NCI-H524 (cell line): ENCODE data around the gene ACYP2.

Experiments used
- DNase-seq, 2 experiments: peaks; one replicate each; lab custom pipeline; 2025; lab: John Stamatoyannopoulos, UW

Gene ACYP2

DNA sequence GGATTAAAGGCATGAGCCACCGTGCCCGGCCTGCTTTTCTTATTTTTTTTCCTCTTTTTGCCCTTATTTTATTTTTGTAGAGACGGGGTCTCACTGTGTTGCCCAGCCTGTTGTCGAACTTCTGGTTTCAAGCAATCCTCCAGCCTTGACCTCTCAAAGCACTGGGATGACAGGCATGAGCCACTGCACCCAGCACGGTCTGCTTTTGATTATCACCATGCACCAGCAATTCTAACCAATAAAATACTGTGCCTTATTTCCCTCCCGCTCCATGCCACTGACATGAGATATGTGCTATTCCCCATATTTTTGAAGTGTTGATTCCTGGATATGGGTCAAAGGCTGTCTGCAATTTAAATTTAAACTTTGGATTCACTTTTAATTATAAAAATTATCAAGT lies 42.9 kb downstream of the ACYP2 start:
- DNase-seq: no peak

DNA sequence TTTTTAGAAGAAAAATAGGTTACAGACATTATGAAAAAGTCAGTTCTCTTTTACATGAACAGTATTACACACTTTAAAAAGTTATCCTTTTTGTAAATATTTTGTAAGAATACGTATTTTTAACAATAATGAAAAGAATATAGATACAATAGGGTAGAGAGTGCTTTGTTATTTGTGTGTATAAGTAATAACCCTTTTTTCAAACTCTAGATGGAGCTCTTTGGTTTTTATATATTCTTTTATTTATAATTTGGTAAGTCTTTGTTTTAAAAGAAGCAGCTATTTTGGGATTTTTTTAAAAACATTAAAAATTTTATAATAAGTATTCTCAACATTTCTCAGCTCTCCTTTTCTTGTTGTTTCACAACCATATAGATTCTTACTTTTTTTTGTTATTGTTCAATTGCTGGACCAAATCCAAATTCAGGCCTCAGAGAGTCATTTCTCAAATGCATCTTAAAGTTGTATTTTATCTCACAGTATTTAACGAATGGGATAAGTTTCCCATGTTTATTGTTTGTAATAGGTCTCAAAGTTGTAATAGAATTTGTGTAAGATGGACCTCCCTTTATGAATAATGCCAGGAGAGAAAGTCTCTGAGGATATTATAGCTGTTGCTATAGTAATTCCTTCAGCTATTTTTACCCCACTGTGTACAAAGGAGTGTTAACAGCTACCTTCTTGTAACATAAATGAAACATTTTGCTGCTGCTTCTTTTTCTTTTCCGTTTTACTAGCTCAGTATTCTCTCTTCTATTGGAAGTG lies 46.4 kb downstream of the ACYP2 start:
- no peak for DNase-seq

DNA sequence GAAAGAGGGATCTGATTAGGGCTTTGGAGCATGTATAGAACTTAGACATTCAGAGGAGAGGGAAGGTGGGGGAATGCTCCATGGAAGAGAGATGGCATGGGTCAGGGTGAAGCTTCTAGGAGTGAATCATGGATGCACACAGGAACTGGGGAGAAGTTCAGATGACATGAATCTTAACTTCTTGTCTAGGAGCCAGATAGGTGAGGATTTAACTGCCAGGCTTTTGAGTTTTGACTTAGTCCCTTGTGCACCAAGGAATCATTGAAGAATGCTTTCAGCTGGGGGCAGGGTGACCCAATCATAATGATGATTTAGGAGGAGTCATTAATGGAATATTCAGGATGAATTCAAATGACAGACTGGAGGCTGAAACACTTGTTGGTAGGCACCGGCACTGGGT lies 48.7 kb downstream of the ACYP2 start:
- DNase-seq: no peak

DNA sequence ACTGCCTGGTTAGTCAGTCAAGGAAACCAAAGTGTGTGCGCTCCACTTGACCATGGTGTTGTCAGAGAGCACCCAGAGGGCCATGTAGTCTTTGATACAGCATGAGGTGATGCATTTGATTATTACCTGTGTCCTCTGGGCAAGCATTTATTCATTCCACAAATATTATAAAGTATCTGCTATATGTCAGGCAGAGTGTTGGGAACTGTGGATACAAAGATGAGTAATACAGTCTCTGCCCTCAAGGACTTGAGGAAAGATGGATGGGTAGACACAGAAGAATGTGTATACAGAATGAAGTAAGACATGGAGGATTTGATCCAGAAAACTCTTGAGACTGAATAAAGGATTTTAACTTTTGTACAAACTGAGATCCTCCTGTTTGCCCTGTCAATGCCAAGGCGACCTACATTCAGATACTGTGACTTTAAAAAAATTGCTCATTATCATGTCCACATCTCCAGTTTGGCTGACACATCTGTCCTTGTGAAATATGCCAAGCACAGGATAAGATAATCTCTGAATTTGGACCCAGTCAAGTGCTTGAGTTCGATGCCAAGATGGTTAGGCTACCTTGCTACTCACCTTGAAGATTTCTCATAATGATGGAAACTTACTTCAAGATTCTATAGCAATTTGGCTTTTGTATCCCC lies 50.8 kb downstream of the ACYP2 start:
- DNase-seq: no peak

DNA sequence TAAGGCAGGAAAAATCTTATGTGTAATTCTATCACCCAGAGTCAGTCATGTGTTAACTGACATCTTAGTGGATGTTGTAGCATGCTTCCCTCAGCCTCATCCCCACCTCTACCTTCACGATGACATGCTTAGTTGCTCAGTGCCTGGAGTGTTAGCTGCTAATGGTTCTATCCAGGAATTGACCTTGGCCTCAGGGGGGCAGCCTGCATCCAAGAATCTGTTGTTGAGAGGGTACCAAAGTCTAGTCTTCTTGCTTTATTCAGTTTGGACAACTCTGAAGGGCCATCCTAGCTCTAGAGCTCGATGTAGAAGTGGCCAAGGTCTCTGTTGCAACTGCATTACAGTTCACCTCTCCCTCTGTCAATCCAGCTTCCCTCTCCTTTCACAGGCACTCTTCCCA lies 61.2 kb downstream of the ACYP2 start:
- peak; percentile 20 to 63 for DNase-seq

DNA sequence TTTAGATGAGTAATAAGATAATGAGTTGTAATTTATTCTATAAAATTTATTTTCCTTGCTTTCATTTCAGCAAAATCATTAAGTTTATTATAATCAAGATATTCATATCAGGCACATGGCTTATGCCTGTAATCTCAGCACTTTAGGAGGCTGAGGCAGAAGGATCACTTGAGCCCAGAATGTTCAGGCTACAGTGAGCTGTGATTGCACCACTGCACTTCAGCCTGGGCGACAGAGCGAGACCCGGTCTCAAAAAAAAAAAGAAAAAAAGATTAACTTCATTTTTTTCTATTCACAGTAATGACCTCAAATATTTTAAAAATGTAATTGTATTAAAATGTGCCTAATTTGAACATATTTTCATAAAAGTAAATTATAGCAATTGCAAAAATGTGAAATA lies 67.9 kb downstream of the ACYP2 start:
- DNase-seq: no peak

DNA sequence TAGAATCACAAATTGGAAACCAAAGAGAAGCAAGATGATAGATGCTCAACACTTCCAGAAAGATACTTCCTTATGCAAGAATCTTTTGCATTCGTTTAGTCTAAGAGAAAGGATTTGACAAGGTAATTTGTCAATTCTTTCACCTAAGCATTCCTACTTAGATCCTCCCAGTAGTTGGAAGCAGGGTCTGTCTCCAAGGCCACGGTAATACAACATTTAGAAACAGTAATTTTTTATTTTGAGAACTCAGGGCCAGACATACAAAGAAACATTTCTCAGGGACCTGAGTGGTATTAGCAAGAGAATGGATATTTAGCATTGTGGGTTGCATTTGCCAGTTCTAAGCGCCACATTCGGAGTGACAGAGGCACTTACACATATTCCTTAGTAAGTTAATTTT lies 68.6 kb downstream of the ACYP2 start:
- DNase-seq: no peak

DNA sequence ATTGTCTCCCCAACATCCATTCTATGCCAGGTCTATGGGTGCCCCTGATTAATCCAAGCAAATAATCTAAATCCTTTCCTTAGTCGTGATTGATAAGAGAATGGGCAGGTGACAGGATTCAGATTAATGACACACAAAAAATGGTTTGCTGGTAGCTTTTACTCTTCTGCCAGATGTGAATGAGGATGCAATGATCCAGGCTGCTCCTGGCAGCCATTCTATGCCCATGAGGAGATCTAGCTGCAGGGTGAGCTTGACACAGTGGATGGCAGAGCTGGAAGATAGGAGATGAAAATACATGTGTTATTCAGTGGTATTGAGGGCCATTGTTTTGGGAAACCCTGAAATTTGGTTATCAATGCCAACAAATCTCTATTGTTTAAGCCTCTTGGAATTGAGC lies 69.7 kb downstream of the ACYP2 start:
- DNase-seq: no peak

DNA sequence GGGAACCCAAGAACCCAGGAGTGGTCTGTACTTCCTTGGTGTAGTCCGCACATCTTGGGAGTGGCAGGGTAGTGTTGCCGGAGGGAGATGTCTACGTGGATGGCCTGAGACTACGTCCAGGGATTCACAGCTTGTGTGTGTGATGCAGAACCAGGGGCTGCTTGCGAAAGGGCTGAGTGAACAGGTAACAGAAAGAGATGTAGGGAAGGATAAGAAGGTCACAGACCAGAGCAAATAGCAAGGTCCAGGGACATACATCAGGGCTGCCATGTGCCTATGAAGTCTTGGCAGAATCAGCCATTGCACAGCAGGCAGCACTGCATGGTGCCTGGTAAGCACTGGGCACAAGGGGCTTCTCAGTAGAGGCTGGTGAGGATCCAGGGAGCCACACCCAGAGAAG lies 71.9 kb downstream of the ACYP2 start:
- no peak for DNase-seq

DNA sequence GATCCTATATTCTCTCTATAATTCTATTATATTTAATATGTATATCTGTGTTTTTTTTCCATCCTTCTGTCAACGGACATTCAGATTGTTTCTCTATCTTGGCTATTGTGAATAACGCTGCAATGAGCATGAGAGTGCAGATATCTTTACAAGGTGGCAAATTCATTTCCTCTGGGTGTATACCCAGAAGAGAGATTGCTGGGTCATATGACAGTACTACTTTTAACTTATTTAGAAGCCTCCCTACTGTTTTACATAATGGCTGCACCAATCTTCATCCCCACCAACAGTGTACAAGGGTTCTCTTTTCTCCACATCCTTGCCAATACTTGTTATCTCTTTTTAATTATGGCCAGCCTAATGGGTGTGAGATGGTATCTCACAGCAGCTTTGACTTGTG lies 74.1 kb downstream of the ACYP2 start:
- DNase-seq: no peak

DNA sequence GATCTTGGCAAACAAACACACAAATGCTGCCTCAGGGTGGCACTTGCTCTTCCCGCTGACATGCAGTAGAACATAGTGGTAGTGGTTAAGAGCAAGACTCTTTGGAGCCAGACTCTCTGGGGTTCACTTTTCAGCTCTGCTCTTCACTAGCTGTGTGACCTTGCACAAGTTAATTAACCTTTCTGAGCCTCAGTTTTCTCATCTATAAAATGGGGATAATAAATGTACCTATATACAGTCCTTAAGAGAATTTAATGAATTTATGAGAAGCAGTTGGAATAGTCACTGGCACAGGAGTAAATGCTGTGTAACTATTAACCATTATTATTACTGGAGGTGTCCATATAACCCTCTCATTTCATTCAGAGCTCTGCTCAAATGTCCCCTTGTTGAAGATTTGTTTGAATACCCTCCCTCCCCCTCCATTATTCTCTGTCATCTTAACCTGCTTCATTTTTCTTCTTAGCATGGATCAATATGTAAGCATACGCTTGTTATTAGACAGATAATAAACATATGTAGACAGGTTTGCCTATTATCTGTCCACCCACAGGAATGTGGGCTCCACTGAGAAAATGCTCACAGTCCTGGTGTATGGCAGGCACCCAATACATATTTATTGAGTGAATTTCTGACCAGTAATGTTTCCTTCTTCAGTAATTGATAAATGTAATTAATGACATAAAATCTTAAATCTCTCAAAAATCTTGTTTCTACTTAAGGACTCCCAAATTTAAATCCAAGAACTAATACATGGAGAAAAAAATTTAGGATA lies 76.1 kb downstream of the ACYP2 start:
- no peak for DNase-seq

DNA sequence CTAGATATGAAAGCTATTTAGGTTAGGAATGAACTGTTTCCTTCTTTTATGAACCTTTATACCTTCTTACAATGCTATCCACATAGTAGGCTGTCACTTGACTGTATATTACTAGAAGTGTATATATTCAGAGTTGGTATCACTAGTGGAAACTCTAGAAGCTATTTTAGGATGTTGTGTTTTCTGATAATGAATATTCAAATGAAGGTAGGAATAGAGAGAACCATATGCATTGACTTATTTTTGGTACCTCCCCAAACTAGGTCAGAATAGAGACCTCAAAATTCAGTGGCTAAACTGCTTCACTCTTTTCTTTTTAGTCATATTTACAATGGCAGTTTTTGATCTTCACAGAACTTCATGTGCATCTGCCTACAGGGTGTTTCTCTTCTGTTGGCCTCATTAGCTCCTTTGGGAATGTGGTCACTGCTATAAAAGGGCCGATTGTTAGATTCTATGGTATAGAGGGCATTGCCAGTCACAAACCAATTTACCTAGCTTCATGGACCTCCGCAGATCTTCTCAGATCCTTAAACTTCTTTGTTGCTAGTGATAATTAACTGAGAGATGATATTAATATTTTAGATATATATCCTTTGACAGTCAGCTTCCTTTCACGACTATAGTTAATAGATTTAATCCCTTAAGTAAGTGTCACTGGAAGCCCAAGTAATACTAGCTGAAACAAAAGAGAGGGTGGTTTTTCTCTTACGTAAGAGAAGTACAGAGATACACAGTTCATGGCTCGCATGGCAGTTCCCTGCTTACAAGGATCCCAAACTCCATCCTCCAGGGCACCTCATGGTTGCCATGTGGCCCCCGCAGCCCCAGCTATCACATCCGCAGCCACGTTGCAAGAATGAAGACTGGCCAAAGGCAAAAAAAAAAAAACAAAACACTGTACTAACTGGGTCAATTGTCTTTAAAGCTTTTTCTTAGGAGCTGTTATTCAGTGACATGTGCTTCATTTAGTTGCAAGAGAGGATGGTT lies 79.6 kb downstream of the ACYP2 start:
- no peak for DNase-seq

DNA sequence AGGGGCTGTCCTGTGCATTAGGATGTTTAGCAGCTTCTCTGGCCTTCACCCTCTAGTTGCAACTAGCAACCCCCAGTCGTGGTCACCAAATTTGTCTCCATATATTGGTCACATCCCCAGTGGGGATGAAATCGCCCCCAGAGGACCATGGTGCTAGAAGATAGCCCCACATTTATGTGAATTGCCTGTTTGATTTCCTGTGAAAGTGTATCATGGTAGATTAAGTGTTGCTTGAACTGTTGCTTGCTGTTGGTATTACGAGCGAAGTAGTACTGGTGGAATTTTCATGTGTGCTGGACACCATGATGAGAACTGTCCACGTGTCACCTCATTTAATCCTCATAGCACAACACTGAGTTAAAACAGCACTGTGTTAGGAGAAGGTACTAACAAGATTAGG lies 81.2 kb downstream of the ACYP2 start:
- DNase-seq: no peak

- DNase-seq: no peak
These were observed 89.1 kb downstream of the ACYP2 start for GRCh38 chr2:54204476-54204875.

GRCh38 chr2:54206596-54206995 lies 91.2 kb downstream of the ACYP2 start:
- DNase-seq: peak; percentile 23 to 59

DNA sequence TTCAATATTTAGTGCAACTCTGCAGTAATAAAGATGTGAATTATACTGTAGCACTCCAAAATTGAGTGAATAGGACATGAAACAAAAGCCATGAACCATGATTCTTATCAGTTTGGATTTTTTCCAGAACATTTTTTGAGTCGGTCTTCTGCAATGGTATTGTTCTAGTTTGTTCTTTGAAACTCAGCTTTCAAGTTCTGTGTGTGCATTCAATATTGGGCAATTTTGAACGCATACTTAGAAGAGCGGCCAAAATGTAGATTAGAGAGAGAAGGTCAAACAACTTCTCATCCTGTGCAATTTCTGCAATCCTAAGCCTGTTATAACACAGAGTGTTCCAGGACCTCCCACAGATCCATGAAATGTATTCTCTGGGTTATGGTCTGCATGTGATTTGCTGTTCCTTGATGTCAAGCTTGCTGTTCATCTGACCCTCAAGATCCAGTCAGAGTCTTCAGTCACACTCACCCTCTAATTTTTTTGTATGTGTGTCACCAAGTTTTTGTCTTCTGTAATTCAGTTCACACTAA lies 92.3 kb downstream of the ACYP2 start:
- no peak for DNase-seq

DNA sequence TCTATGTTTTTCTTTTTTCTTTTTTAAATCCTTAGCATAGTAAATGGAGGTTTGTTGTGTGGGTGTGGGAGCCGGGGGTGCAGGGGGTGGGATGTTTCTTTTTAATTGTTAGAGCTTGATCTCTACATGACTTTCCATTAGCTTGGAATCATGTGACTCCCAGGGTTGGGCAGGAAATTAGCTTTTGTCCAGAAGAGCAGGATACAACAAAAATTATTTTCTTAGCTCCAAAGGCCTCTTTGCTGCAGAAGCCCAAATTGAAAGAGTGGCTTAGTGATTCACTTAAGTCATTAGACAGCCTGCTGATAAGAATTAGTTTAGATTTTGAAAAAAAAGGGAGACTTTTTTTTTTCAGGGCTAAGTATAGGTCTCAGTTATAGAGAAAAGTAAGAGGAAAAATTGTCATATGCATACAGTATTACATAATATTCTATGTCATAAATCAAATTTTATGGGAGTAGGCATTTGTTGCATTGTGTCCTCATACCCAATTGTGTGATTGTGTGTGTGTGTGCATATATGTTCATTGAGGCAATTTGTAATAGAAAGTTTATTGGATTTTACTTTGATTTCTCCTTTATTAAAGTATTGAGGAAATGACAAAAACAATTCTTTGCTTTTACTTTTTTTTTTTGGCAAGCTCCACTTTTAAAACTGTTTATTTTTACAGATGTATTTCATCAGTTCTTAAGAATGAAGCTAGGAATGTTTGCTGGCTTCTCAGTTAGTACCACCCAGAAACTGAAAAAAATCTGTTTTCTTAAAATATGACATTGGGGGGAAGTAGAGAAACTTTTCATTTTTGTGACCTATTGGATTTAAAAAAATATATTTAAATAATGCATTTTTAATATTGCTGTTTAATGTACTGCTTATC lies 93.2 kb downstream of the ACYP2 start:
- no peak for DNase-seq

DNA sequence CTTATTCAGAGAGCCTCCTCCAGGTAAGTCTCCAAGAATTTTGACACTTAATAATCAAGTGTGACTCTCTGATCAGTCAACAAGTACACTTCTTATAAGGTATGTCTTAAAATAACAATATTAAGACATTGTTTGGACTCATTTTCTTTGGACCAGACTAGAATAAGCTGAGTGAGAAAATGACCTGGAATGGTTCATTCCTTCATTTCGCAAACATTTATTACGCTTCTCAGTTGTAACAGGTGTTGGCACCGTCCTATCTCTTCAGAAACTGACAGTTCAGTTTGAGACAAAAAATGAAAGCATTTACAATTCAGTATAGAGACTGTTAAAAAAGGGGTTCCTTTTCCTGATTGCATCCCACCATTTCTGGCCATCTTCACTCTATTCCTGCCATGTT lies 94.0 kb downstream of the ACYP2 start:
- DNase-seq: no peak

GRCh38 chr2:54212456-54212855 lies 97.0 kb downstream of the ACYP2 start:
- no peak for DNase-seq

GRCh38 chr2:54213082-54213481 lies 97.7 kb downstream of the ACYP2 start:
- no peak for DNase-seq

DNA sequence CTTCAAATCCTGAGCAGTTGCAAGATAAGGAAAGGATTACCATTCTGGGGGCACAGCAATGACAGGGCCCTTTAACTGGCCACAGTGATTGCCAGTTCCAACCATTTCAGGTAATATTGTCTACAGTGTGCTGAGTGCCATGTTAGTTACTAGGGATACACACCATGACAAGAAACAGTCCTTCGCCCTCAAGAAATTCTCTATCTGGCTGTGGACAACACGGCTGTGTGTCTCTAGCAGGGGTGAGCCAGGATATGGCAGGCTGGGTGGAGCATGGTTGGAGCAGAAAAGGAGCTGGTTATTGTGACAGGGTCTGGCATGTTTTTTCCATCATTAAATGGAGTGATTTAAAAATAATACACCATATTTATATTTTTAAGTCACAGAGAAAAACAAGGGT lies 109.6 kb downstream of the ACYP2 start:
- DNase-seq: no peak
